LoVo (cell line): ENCODE measurements around the gene RBMX.
"Not testable (repeated sequence)": the region's sequence is repeated elsewhere in the genome, so short reads cannot be mapped to it uniquely, and the experiment has no call there.

Experiments
- DNase-seq: peaks from one replicate; pipeline ENCODE4 v3.0.0-alpha.2; 2016; ENCODE audit warnings: low spot score

RBMX gene

DNA sequence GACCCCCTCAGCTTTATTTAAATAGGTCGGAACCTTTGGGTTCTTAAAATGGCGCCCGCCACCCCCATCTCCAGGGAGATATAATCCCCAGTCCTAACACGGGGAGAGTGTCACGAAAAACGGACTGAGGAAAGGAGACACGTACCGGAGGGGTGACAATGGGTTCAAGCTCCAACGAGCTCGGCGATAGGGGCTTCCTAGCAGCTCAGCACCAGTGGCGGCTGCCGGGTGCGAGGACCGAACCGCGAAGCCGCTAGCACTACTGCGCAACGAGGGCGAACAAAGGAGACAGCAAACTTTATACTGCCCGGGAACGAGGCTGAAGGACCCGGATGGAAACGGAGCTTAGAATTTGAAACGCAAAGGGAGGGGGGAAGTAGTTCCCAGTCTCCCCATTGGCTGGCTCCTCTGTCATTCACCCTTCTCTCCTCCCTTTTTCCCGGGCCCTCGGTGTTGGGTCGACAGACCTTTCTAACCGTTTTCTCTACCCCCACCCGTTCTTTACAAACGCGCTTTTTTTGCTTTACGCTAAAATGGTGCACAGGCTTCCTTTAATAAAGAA, at the start of gene RBMX:
RBMX (minus strand) TSS at position 274 of the 562 bp plus-strand sequence. CDS start 1,298 bp downstream, outside the sequence.
- peak; percentile 84 for DNase-seq

DNA sequence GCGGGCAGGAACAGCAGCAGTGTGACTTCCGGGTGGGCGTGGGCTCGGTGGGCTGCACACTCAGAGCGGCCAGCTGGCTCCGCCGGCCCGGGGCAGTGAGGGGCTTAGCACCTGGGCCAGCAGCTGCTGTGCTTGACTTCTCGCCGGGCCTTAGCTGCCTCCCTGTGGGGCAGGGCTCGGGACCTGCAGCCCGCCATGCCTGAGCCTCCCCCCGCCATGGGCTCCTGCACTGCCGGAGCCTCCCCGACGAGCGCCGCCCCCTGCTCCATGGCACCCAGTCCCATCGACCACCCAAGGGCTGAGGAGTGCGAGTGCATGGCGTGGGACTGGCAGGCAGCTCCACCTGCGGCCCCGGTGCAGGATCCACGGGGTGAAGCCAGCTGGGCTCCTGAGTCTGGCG, 40.9 kb upstream of the RBMX start:
- DNase-seq = not testable (repeated sequence)

DNA sequence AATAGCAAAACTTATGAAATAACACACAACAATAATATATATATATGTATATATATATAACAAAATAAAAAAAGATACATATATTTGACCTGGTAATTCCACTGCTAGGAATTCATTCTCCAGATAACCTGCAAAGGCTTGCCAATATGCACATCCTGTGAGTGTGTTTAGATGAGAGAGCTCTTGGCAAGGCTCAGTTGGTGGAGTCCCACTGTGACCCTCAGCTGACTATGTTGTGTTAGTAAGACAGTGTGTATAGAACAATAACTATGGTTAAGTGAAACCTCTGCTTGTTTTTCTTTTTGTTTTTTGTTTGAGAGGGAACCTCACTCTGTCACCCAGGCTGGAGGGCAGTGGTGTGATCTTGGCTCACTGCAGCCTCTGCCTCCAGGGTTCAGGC, 39.5 kb upstream of the RBMX start:
- DNase-seq = no peak

DNA sequence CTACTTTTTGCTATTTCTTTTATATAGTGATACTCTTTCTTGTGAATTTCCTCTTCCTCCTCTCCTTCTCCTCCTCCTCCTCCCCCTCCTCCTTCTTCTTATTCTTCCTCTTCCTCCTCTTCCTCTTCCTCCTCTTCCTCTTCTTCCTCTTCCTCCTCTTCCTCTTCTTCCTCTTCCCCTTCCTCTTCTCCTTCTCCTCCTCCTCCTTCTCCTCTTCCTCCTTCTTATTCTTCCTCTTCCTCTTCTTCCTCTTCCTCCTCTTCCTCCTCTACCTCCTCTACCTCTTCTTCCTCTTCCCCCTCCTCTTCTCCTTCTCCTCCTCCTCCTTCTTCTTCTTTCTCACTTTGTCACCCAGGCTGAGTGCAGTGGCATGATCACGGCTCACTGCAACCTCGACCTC, 36.3 kb upstream of the RBMX start:
- no peak for DNase-seq

DNA sequence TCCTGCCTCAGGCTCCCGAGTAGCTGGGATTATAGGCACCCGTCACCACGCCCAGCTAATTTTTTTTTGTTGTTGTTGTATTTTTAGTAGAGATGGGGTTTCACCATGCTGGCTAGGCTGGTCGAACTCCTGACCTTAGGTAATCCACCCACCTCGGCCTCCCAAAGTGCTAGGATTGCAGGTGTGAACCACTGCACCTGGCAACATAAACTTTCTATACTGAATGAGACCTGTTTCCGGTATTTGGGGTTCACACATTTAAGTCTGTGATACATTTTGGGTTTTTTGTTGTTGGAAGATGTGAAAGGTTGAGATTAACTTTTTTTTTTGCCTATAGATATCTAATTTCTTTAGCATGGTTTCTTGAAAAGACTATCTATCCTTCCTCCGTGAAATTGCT, 31.1 kb upstream of the RBMX start:
- DNase-seq = not testable (repeated sequence)

DNA sequence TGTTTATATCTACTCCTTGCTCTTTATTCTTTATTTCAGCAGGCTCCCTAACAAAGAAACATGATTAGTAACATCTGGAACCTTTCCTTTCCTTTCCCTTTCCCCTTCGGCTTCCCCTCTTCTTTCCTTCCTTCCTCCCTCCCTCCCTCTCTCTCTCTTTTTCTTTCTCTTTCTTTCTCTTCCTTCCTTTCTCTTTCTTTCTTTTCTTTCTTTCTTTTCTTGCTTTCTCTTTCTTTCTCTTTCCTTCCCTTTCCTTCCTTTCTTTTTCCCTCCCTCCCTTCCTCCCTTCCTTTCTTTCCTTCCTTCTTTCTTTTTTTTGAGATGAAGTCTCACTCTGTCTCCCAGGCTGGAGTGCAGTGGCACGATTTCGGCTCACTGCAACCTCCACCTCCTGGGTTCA, 30.7 kb upstream of the RBMX start:
- no peak for DNase-seq

DNA sequence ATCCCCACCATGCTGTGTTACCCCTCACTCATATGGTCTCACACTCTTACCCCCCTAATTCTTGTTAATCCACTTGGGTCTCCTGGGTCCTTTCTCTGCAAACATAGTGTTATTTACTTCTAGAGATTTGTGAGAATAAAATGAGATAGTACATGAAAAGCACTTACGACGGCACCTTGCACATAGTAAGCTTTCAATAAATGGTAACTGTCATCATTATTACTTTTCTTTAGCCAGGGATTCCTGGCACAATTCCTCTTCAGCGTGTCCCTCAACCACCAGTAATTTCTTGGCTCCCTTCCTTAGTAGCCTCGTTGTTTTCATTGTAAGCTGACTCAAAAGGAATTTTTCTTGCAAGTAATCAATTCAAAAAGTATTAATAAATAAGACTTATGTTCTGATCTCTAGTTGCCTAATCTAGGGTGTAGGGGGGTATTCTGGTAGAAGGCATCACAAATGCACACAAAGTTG, 30.1 kb upstream of the RBMX start:
- no peak for DNase-seq

DNA sequence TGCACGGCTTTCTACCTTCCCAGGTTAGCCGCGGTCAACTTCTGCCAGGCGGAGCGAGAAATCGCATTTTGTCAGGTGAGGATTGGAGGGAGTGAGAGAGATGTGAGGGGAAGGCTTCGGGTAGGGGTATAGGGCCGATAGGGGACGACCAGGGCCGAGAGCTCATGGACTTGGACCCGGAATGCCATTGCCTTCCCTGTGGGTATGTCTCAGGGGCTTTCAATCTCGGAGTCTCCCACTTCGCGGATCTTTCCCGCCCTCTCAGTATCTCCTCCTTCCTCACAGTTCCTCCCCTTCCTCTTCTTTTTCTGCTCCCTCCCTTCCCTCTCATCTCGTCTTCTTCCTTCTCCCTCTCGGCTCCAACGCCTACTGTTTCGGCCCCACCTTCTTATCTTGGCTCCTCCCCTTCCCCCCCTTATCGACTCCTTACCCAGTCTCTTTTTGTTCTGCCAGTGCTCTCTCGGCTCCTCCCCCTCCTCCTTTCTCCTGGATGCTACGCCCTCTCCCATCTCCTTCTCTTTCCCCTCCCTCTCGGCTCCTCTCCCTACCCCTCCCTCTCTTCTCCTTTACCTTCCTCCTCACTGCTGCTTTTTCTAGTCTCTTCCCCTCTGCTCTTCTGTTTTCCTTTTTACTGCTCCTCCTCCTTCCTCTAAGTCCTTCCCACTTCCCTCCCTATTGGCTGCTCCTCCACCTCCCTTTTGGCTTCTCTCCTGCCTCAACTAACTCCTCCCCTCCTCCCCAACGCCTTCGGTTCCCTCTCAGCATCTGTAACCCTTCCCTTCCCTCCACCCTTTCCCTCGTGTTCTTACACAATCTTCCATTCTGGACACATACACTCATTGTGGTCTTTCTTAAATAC, 29.4 kb upstream of the RBMX start:
- peak; percentile 69 for DNase-seq

DNA sequence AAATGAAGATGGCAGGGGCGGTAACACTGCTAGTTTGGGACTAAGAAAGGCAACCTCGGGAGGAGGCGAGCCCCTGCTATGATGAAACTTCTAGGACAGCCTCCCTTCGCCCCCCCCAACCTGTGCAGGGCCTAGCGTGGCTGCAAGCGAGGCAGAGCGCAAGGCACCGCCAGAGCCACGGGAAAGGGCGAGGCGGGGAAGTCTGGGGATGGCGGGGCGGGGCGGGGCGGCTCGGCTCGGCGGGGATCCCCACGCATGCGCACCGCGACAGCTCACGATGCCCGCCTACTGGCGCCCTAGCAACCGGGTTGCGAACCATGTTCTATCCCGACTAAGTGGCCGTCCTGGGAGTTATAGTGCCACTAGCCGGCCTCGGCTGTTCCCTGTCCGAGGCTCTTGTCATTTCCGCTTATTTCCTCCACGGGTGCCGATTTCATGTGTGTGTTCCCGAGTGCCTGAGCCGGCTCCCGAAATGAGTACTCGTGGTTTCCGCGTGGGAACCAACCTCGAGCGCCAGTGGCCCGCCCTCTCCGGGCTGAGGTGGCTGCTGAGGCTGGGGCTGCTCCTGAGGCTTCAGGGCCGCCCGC, 28.7 kb upstream of the RBMX start:
- peak; percentile 75 for DNase-seq

DNA sequence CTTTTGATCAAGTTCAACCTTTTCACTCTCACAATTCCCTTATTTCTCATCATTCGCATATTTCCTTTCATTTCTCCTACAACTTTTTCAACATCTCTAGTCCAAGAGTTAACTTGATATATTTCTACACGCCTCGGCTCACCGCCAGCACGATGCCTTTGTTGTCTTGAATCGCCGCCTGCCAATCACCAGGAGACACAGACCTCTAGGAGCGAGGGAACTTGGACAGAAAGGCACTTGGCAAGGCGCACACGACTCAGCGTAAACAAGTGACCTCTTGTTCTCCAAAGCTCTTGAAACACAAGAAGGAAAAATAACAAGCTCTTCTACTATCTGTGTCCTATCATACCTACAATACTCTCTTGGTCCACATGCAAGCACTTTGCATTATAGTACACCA, 27.1 kb upstream of the RBMX start:
- DNase-seq = no peak

DNA sequence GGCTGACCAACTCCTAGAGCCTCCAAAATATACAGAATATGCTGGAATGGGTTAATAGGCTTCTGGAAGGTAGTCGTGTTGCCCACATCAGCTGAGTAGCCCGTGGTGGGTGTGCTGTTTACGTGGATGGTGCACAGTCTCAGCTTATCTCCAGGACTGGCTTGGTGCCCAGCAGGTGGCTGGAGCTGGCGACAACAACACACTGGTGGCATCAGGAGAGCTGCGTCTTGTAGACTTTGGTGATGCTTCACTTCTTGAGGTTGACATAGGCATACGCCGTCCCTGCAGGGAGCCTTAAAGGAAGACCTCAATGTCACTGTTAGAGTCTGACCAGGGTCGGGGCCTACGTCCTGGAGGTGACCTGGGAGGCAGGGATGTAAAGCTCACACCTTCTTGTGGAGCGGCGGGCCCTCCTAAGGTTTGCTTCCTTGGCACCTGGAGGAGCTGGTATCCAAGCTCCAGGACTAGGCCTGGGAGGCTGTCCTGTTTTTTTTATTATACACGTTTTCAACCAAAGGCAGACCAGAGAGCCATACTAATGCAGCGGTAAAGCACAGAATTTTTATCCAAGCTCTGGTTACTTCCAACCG, 26.5 kb upstream of the RBMX start:
- DNase-seq = no peak

DNA sequence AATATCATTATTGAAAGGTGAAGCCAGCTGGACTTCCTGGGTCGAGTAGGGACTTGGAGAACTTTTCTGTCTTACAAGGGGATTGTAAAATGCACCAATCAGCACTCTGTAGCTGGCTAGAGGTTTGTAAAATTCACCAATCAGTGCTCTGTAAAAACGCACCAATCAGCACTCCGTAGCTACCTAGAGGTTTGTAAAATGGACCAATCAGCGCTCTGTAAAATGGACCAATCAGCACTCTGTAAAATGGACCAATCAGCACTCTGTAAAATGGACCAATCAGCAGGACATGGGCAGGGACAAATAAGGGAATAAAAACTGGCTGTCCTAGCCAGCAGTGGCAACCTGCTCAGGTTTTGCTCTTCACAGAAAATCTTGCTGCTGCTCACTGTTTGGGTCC, 23.5 kb upstream of the RBMX start:
- DNase-seq = not testable (repeated sequence)

DNA sequence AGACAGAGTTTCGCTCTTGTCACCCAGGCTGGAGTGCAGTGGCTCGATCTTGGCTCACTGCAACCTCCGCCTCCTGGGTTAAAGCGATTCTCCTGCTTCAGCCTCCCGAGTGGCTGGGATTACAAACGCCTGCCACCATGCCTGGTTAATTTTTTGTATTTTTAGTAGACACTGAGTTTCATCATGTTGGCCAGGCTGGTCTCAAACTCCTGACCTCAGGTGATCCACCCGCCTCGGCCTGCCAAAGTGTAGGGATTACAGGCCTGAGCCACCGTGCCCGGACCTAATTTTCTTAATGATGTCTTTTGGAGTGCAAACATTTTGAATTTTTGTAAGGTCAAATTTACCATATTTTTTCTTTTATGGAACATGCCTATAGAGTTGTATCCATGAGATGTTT, 19.5 kb upstream of the RBMX start:
- DNase-seq = not testable (repeated sequence)

DNA sequence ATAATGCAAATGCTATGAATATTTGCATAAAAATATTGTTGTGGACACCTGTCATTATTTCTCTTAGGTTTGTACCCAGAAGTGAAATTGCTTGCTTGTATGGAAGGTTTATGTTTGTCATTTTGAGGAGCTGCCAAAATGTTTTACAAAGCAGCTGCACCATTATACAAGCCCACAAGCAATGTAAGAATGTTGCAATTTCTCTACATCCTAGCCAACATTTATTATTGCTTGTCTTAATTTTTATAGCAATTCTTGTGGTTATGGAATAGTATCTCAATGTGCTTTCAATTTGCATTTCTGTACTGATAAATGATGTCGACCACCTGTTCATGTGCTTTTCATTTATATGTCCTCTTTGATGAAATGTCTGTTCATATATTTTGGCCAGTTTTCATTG, 18.7 kb upstream of the RBMX start:
- no peak for DNase-seq

DNA sequence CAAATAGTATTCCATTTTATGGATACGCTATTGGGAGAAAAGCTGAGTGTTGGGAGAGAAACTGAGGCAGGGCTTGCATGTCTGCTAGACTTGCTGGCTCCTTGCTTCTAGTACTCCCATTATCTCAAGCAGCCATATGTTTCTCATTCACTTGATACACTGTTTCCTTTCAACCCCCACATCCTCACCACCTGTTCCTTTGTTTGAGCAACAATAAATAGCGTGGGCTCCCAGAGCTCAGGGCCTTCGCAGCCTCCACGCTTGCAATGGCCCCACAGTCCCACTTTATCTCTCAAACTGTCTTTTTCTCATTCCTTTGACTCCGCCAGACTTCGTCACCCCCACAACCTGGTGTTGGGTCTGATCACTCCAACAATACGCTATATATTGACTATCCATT, 18.2 kb upstream of the RBMX start:
- DNase-seq = not testable (repeated sequence)

DNA sequence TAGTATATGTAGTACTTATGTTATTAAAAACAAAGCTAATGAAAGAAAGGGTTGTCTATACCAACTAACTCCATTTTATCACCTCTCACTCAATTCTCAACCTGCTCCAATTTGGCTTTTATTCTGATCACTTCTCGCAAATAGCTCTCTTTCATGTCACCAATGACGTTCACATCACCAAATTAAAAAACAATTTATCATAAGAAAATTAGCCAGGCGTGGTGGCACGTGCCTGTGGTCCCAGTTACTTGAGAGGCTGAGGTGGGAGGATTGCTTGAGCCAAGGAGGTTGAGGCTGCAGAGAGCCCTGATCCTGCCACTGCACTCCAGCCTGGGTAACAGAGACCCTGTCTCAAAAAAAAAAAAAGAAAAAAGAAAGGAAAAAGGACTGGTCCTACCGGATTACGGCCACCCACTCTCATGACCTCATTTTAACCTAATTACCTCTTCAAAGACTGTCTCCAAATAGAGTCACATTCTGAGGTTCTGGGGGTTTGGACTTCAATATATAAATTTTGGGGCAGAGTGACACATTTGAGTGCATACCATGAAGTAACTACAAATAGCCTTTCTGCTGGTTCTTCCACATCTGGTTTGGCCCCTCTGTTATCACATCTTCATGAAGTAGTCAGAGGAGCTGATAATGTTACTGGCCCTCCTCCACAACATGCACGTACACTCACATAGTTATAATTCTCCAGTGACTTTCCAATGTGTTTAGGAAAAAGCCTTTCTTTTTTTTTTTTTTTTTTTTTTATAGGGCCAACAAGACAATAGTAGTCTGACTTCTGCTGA, 15.8 kb upstream of the RBMX start:
- DNase-seq = no peak

DNA sequence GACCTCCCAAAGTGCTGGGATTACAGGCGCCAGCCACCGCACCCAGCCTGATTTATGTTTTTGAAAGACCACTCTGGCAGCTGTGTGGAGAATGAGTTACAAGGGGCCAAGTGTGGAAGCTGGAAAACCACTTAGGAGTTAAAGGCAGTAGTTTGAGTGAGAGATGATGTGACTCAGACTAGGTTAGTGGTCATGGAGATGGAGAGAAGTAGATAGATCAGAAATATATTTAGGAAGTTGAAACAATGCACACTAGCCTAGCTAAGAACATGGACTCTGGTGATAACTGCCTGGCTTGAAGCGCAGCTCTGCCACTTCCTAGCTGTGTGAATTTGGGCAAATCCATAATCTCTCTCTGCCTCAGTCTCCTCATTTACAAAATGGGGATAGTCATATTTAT, 11.9 kb upstream of the RBMX start:
- DNase-seq = no peak

DNA sequence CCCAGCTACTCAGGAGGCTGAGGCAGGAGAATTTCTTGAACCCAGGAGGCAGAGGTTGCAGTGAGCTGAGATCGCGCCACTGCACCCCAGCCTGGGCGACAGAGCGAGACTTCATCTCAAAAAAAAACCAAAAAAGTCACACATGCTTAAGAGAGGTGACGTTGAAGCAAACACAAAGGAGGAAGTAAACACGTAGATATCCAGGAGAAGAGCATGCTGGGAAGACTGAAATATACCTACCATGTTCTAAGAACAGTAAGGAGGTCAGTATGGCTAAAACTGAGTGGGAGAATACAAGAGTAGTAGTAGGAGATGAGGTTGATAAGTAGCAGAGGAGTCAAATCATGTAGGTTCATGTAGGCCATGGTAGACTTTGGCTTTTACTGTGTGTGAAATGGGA, 10.1 kb upstream of the RBMX start:
- not testable (repeated sequence) for DNase-seq

DNA sequence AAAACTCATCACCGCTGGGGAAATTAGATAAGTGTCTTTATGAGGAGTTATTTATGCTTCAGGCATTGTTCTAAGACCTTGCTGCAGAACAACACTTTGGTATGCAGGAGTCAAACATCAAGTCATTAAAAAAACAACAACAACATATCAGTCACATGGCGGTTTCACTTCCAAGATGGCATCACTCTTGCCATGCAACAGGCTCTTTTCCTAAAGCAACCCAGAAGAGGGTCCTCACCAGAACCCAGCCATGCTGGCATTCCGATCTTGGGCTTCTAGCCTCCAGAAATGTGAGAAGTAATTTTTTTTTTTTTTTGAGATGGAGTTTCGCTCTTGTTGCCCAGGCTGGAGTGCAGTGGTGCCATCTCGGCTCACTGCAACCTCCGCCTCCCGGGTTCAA, 8.7 kb upstream of the RBMX start:
- no peak for DNase-seq

DNA sequence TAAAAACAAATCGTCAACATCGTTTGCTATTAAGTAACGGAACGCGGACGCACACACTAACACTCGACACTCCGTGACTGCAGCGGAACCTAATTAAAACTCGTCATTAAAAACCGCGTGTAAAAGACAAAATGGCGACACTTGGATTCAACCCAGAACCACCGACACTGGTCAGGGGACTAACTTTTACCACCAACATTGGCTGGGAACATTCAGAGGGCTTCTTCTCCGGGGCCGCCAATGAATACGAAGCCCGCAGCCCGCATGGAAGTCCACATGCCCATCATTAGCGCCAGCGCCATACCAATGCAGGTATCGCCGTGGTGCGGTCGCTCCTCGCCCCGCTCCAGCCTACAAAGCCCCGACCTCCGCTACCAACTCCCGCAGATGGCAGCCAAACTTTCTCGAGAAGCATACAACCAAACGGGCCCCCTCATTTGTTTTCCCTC, 498 bp downstream of the RBMX start:
- DNase-seq = peak; percentile 31

DNA sequence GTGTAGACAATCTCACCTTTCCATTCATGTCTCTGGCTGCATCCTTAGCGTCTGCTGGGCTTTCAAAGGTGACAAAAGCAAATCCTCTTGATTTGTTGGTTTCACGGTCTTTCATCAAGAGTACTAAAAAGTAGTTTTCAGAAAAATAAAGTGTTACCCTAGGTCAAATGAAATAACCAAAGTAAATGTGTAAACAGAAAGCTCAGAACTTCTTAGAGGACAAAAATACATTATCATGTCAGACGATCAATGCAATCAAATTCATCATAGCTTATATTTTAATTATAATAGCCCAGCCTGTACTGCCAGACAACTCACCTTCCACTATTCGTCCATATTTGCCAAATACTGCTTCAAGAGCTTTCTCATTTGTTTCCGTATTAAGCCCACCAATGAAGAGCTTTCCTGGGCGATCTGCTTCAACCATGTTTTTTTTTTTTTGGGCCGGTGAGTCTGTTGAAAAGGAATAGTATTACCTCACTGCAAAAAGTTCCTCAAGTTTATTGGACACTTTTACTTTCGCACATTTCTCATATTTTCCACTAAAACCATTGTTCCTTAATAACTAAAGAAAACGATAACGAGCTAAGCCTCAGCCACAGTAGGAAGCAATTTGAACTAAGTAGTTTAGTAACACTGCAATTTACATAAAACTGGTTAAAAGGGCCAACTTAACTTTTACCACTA, 1.4 kb downstream of the RBMX start:
- DNase-seq = no peak
